Fibroblast of skin of scalp (primary cell): ENCODE data around the gene MYO3B.
"Not testable (repeated sequence)": the region's sequence is repeated elsewhere in the genome, so short reads cannot be mapped to it uniquely, and the experiment has no call there.

Source experiments
- DNase-seq: peaks from one replicate; pipeline ENCODE4 v3.0.0-alpha.2; 2013

The MYO3B gene

GRCh38 chr2:170264865-170265264, 86.9 kb downstream of the MYO3B start:
- DNase-seq: no peak

- no peak for DNase-seq
Observed at GRCh38 chr2:170265321-170265720, 87.4 kb downstream of the MYO3B start.

DNA sequence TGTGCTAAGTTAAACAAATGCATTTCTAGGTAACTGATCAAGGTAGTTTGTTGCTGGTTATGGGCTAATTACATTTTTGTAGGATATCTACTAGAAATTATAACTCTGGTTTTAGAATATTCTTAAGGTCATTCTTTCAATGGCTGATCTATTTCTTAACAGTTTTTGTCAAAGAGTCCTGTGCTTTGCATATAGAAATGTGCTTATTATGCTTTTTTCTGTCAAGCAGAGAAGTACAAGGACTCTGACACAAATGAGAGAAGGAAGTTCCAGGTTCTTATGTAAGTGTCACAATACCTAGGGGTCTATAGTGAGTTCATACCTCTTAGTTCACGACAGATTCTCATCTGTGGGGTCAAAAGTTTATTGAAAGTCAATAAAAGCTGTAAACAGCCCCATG, 88.4 kb downstream of the MYO3B start:
- no peak for DNase-seq

DNA sequence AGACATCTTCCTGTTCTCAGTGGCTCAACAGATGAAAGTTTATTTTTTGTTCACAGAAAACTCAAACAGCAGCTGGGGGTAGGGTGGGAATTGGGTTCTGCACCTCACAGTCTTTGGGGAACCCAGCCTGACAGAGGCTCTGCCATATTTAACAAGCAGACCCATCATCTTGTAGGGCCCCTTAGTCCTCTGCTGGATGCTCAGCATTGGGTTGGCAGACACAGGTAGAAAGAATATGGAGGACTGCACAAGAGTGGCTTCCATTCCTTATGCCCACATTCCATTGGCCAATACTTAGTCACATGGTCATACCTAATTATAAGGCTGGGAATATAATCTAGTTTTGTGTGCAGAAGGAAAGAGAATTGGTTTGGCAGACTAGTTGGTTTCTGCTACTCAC, 89.1 kb downstream of the MYO3B start:
- no peak for DNase-seq

DNA sequence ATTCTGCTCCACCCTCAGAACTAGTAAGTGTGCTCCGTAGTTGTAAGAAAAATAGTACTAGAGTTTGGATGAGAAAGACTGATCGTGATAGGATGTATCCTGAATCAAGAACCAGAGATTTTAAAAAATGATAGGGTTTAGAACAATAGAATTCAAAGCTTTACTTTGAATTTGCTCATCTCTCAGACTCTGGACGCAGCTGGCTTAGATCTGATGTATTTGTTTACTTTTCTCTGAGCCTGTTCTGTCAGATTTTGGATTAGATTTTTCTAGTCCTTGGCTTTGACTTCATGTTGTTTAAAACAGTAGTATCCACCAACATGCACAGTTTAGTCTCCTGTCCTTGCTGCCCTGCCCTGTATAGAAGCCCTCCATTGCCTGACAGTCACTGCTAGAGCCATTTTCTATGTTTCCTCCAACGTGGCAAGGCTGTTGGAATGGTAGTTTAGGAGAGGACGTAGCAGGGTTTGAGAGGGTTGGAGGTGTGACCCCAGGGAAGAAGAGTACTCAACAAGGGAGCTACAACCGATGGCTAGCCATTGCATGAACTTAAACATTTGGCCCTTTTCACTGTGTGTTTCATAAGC, 92.4 kb downstream of the MYO3B start:
- DNase-seq: no peak

GRCh38 chr2:170271340-170271739, 93.4 kb downstream of the MYO3B start:
- DNase-seq: no peak

DNA sequence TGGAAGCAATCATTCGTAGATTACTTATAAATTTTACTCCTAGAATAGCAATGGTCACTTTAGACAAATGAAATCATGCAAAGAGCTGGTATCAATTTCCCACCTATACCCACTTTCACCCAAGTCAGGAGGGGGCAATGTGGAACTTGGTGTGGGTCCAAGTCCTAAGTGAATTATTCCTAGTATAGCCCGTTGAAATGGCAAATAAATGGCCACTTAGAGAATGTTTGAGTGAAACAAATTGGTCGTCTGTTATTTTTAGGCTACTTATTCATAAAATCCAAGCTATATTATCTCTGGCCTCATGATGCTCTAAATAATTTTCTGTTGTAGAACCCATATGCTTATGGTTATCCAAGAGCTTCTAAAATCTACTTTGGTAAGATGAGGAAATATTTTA, 98.1 kb downstream of the MYO3B start:
- no peak for DNase-seq

- no peak for DNase-seq
Observed at GRCh38 chr2:170276925-170277629, 99.1 kb downstream of the MYO3B start.

DNA sequence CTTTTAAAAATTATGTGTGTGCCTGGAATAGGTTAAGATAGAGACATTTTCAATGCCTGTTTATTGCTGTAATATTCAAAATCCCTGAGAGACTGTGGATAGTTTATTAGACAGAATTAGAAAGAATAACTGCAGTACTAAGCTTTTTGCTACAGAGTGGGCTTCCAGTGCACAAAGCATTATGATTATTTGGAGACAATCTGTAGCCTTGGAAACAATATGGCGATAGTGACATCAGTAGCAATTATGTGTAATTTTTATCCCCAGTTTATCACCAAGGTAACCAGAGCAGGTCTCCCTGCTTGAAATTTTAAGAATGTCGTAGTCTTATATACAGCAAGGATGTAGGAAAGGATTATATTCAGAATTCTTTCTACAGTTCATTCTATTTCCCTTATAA, 100.0 kb downstream of the MYO3B start:
- DNase-seq: no peak

GRCh38 chr2:170279615-170280014, 101.7 kb downstream of the MYO3B start:
- not testable (repeated sequence) for DNase-seq

- DNase-seq: no peak
Observed at GRCh38 chr2:170282851-170283250, 104.9 kb downstream of the MYO3B start.

DNA sequence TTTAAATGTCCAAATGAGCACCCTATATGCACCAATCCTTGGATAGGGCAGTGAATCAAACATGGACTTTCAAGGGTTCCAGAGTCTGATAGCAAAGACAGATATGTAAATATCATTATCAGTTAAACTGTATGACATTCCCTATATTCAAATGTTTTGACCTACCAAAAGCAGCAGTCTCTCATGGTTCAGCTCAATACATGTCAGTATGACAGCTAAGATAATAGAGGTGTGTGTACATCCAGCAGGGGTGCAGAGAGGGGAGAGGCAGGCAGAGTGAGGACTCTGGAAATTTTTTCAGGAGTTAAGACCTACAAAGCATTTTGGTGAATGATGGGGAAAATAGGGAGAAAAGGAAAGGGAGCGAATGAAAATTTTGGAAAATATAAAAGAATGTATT, 106.3 kb downstream of the MYO3B start:
- DNase-seq: no peak

DNA sequence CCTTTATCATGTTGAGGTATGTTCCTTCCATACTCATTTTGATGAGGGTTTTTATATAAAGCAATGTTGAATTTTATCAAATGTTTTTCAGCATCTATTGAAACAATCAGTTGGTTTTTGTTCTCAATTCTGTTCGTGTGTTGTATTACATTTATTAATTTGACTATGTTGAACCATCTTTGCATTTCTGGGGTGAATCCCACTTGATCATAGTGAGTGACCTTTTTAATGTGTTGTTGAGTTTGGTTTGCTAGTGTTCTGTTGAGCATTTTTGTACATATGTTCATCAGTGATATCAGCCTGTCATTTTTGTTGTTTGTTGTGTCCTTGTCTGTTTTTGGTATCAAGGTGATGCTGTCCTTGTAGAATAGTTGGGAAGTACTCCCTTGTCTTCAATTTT, 110.9 kb downstream of the MYO3B start:
- DNase-seq: no peak

GRCh38 chr2:170291474-170291873, 113.5 kb downstream of the MYO3B start:
- DNase-seq: no peak

DNA sequence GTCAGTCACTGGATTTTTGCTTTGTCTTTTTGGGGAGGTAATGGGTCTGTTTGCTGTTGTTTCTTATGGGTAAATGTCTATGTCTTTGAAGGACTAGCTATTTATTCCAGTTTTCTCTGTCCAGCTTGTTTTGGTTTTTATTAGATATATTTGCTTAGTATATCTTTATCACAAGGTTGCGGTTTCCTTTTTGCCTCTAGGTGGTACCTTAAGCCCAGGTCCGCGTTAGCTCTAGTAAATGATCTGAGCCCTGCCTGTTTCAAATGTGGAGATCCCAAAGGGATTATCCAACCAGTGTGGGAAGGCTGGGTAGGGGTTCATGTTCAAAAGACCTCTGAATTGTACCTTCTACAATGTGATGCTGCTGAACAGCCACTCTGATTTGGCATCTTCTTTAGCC, 114.5 kb downstream of the MYO3B start:
- no peak for DNase-seq

DNA sequence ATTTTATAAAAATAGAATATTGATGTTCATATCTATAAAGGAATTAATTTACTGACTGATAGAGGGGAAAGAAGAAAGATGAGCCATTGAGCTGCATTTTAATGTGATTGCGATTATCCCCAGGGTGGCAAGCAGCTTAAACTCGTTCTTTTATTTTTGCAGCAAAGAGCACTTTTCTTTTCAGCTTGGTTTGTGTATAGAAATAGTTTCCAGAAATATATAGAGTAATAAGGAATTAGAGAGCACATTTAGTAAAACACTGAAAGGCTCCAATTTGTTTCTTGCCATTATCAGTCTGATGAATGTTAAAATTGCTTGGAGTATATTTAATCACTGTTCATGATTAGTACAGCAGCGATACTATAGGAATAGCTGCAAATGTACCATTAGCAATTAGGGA, 119.5 kb downstream of the MYO3B start:
- no peak for DNase-seq

DNA sequence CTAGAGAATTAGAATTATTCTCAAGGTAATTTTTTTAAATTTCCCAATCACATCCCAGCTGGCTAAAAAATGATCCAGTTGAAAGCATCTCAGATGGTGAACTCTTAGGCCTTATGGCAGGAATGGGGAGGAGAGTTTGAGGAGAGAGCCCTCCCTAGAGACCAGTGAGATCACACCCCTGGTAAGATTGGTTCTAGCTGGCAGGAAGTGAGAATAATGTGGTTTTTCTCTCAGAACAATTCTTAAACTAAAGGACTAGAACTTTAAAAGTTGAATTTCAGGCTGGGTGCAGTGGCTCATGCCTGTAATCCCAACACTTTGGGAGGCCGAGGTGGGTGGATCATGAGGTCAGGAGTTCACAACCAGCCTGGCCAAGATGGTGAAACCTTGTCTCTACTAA, 120.2 kb downstream of the MYO3B start:
- DNase-seq: peak; percentile 27

- no peak for DNase-seq
Observed at GRCh38 chr2:170298861-170299429, 121.0 kb downstream of the MYO3B start.

GRCh38 chr2:170300993-170301392, 123.0 kb downstream of the MYO3B start:
- DNase-seq: no peak

DNA sequence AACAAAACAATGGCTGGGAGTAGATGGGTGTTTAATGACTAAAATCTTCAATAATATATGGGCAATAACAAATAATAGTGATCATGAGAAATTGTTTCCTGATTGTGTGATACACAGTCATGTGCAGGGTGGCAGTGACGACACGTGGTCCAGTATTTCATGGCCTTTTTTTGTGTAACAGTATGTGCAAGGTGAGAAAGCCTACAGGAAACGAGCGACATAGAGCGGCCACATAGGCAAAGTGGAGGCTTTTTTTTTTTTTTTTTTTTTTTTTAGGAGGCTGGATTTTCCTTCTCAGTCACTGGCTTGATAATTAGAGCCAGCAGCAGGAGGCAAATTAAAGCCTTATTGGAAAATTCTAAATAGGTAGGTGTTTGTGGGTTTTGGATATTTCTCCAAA, 123.7 kb downstream of the MYO3B start:
- DNase-seq: no peak

DNA sequence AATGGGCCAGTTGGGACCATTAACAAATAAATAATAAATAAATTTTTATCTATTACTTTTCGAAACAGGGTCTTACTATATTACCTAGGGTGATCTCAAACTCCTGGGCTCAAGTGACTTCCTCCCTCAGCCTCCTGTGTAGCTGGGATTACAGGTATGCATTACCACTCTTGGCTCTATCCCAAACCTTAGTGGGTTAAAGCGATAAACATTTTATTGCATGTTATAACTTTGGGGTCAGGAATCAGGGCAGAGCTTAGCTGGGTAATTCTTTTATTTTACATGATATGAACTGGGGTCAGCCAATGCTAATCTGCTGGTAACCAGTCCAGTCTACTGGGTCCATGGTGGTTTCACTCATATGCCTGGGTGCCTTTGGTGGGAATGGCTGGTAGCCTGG, 127.8 kb downstream of the MYO3B start:
- no peak for DNase-seq

DNA sequence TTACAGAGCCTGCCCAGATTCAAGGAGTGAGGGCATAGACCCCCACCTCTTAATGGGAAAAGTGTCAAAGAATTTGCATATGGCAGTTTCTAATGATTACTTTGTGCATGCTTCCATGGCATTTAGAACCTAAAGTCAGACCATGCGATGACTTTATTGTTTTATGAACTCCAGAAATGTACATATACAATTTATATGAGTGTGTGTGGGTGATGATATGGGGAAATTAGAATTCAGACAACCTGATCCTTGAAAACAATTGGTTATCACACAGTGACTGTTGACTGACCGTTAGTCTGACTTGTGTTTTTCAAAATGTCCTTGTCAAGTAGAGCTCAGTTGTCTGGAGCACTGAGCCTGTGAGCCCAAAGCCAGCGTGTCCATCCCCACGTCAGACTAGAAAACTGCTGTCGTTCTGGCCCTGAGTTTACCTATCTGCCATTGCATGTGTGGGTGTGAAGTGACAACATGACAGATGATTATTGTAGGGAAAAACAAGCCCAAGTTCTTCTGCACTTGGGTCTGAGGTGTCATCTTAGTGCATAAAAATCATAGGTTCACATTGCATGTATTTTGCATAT, 128.4 kb downstream of the MYO3B start:
- DNase-seq: no peak

GRCh38 chr2:170307052-170307451, 129.1 kb downstream of the MYO3B start:
- DNase-seq: no peak
